MCF 10A (cell line): Measurements from ENCODE around the gene SLC26A8. TPM values are rescaled to one million over a fixed set of nuclear protein-coding genes. Genes with fewer than 3 reads are reported as not detected.

Experiments used
- BruUV-seq: library from RNA; stranded (reverse); fragments of 400-500 nt; replicated peaks from 2 replicates; lab custom pipeline; 2021; lab: Mats Ljungman, UMichigan
- CTCF ChIA-PET: fragments of 300-600 bp; sonication (Branson Sonifier 250); formaldehyde crosslinking; extraction: SDS; loops from one replicate; lab custom pipeline; 2021; ENCODE audit warnings: antibody characterized with exemption, inconsistent platforms; lab: Yijun Ruan, JAX
- POLR2A ChIA-PET: fragments of 300-600, 350-650 bp; sonication (Branson Sonifier 250); formaldehyde crosslinking; extraction: SDS; loops from one replicate; lab custom pipeline; 2020; ENCODE audit warnings: antibody characterized with exemption, inconsistent platforms; lab: Yijun Ruan, JAX
- DNase-seq: peaks from one replicate; pipeline ENCODE4 v3.0.0-alpha.2; 2018; ENCODE audit not compliant: unreplicated experiment
- H3K27ac Mint-ChIP-seq: one replicate; pipeline ENCODE4 v1.8.0; 2022; ENCODE audit warnings: mild to moderate bottlenecking, low read depth, mixed read lengths; ENCODE audit not compliant: unreplicated experiment
- H3K27me3 Mint-ChIP-seq: one replicate; pipeline ENCODE4 v1.8.0; 2022; ENCODE audit warnings: mixed read lengths; ENCODE audit not compliant: insufficient read depth, unreplicated experiment
- H3K36me3 Mint-ChIP-seq: one replicate; pipeline ENCODE4 v1.8.0; 2022; ENCODE audit warnings: mild to moderate bottlenecking, moderate library complexity, mixed read lengths; ENCODE audit not compliant: insufficient read depth, unreplicated experiment
- H3K4me1 Mint-ChIP-seq: one replicate; pipeline ENCODE4 v1.8.0; 2022; ENCODE audit warnings: mixed read lengths; ENCODE audit not compliant: insufficient read depth, unreplicated experiment
- H3K4me3 Mint-ChIP-seq: one replicate; pipeline ENCODE4 v1.8.0; 2022; ENCODE audit warnings: mild to moderate bottlenecking, moderate library complexity, mixed read lengths; ENCODE audit not compliant: unreplicated experiment
- H3K9me3 Mint-ChIP-seq: one replicate; pipeline ENCODE4 v1.8.0; 2022; ENCODE audit warnings: mixed read lengths; ENCODE audit not compliant: unreplicated experiment
- CTCF ChIP-seq: fragments of 200-600 bp; IDR thresholded peaks from one replicate; pipeline ENCODE4 v1.8.0; 2022; ENCODE audit warnings: antibody characterized with exemption, mild to moderate bottlenecking; ENCODE audit not compliant: unreplicated experiment
- intact Hi-C: fragments of 100-400 bp; cut with micrococcal nuclease; formaldehyde crosslinking; loops from 2 replicates; pipeline ENCODE4 v1.14.1; 2022
- total RNA-seq: library from RNA; stranded (reverse); gene quantifications from 2 replicates; pipeline ENCODE4 v1.2.3, GENCODE V29; 2022

SLC26A8 gene
- total RNA-seq, 1 experiment from 2014 or later = not detected

- TF ChIP-seq CTCF = no peak
- Mint-ChIP-seq H3K36me3 (peaks cover 28% of the 10 kb centered on the region), H3K9me3 (no peaks in the 10 kb centered on the region), H3K4me3 (no peak overlapping the region), H3K27me3 (no peaks in the 10 kb centered on the region), H3K27ac (no peak overlapping the region), H3K4me1 (no peaks in the 10 kb centered on the region)
- CTCF ChIA-PET = interaction anchor here (1.0 kb wide), 1 partner anchor 25 kb away, joined by 4 read pairs; no protein-coding TSS in a partner anchor
- no peak for DNase-seq
- TSS peak; percentile 17 for BruUV-seq
- intact Hi-C loops = no loop called here
- POLR2A ChIA-PET = no interaction called here
Observed at GRCh38 chr6:36053878-36054277, 29.4 kb upstream of the SLC26A8 start.

DNA sequence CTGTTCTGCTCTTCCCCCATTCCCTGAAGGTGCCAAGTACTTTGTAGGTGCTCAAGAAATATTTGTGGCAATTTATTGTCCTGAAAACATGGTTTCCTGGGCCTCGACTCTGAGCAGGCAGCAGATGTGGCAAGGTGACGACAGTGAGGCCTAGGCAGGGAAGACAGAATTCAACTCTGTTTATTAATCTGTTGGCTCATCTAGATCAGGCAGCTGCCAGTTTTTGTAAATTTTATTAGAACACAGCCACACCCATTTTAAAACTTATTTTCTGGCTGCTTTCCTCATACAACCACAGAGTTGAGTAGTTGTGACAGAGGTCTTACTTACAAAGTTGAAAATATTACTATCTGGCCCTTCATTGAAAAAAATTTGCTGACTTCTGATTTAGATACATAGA, 27.7 kb upstream of the SLC26A8 start:
- H3K36me3 Mint-ChIP-seq = peaks cover 22% of the 10 kb centered on the region
- no peaks in the 10 kb centered on the region for H3K27me3 Mint-ChIP-seq
- H3K4me3 Mint-ChIP-seq = no peak overlapping the region
- H3K27ac Mint-ChIP-seq = no peak overlapping the region
- no TSS peak for BruUV-seq
- no peaks in the 10 kb centered on the region for H3K9me3 Mint-ChIP-seq
- no peaks in the 10 kb centered on the region for H3K4me1 Mint-ChIP-seq
- intact Hi-C loops = no loop called here
- no peak for TF ChIP-seq CTCF
- no peak for DNase-seq
- ChIA-PET POLR2A (interaction anchor here (0.7 to 2.1 kb wide), 4 partner anchors 13 to 133 kb away, joined by 3 to 26 read pairs (median 4); partner anchors contain the start of gene MAPK14), CTCF (interaction anchor here (1.4 to 2.3 kb wide), 2 partner anchors 27 to 43 kb away, joined by 3 to 10 read pairs; no protein-coding TSS in a partner anchor)

DNA sequence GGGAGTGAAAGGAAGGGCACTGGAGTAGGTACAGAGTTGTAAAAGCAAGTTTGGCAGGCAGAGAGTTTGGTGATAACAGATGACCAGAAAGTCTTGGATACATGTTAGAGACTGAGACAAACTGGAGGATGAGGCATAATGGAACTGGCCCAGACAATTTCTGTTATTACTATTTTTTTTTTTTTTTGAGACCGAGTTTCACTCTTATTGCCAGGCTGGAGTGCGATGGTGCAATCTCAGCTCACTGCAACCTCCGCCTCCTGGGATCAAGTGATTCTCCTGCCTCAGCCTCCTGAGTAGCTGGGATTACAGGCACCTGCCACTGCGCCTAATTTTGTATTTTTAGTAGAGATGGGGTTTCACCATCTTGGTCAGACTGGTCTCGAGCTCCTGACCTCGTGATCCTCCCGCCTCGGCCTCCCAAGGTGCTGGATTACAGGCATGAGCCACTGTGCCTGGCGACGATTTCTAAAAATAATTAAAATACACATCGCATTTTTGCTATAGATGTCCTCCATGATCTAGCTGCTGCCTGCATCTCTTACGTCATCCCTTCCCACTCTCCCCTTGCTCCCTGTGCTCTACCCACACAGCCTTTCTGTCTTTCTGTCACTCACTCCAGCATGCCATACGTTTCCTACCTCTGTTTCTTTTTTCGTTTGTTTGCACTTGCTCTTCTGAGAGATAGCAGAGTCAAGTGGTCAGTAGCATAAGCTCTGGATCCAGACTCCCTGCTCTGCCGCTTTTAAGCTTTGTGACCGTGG, 26.7 kb upstream of the SLC26A8 start:
- BruUV-seq = no TSS peak
- intact Hi-C loops = no loop called here
- ChIA-PET CTCF (interaction anchor here (0.6 to 2.3 kb wide), 3 partner anchors 26 to 272 kb away, joined by 3 to 10 read pairs (median 3); no protein-coding TSS in a partner anchor), POLR2A (interaction anchor here (0.9 to 2.1 kb wide), 3 partner anchors 14 to 132 kb away, joined by 3 to 26 read pairs (median 4); partner anchors contain the start of gene MAPK14)
- no peak for TF ChIP-seq CTCF
- Mint-ChIP-seq H3K36me3 (peaks cover 21% of the 10 kb centered on the region), H3K27ac (no peak overlapping the region), H3K4me1 (no peaks in the 10 kb centered on the region), H3K4me3 (no peak overlapping the region), H3K9me3 (no peaks in the 10 kb centered on the region), H3K27me3 (no peaks in the 10 kb centered on the region)
- no peak for DNase-seq

GRCh38 chr6:36050305-36050704, 25.9 kb upstream of the SLC26A8 start:
- POLR2A ChIA-PET = no interaction called here
- no peaks in the 10 kb centered on the region for H3K27me3 Mint-ChIP-seq
- intact Hi-C loops = no loop called here

More at GRCh38 chr6:36050305-36050704, 25.9 kb upstream of the SLC26A8 start:
- Mint-ChIP-seq H3K4me3 (no peak overlapping the region), H3K27ac (no peak overlapping the region), H3K36me3 (peaks cover 20% of the 10 kb centered on the region), H3K9me3 (no peaks in the 10 kb centered on the region), H3K4me1 (no peaks in the 10 kb centered on the region)
- CTCF ChIA-PET = no interaction called here
- no TSS peak for BruUV-seq
- TF ChIP-seq CTCF = no peak
- DNase-seq = peak; percentile 4
